ENCODE measurements around the gene TMEM125.

The TMEM125 gene

GRCh38 chr1:43296207-43296606, 26.4 kb downstream of the TMEM125 start:
- H3K4me3 ChIP-seq (ENCODE audit: low read depth, low read length), result no peak overlapping the region
- DNase-seq (ENCODE audit: low read depth, low spot score), result no peak
- no peak for TF ChIP-seq CTCF (IDR thresholded peaks at IDR 0.05; ENCODE audit: low read depth, low read length)
- in situ Hi-C loops (cut with HindIII; ENCODE audit: low sequenced_read_pairs), result no loop called here

GRCh38 chr1:43298055-43298454, 28.3 kb downstream of the TMEM125 start:
- H3K4me3 ChIP-seq (ENCODE audit: low read depth, low read length), result no peak overlapping the region
- in situ Hi-C loops (cut with HindIII; ENCODE audit: low sequenced_read_pairs), result no loop called here
- TF ChIP-seq CTCF (IDR thresholded peaks at IDR 0.05; ENCODE audit: low read depth, low read length), result no peak

GRCh38 chr1:43299101-43299500, 29.3 kb downstream of the TMEM125 start:
- no peak for TF ChIP-seq CTCF (IDR thresholded peaks at IDR 0.05; ENCODE audit: low read depth, low read length)
- H3K4me3 ChIP-seq (ENCODE audit: low read depth, low read length), result no peak overlapping the region
- in situ Hi-C loops (cut with HindIII; ENCODE audit: low sequenced_read_pairs), result no loop called here
- DNase-seq (ENCODE audit: low read depth, low spot score), result no peak

More at GRCh38 chr1:43298055-43298454, 28.3 kb downstream of the TMEM125 start:
- no peak for DNase-seq (ENCODE audit: low read depth, low spot score)

GRCh38 chr1:43300378-43301094, 30.8 kb downstream of the TMEM125 start, which contains the start of gene TIE1:
TSS of gene TIE1 (plus strand) at chr1:43300982. CDS start at chr1:43301072, 90 bp downstream.
- in situ Hi-C loops (cut with HindIII; ENCODE audit: low sequenced_read_pairs), result no loop called here
- no peak for TF ChIP-seq CTCF (IDR thresholded peaks at IDR 0.05; ENCODE audit: low read depth, low read length)
- no peak within 1 kb of the TSS for H3K4me3 ChIP-seq (ENCODE audit: low read depth, low read length)
- no peak for DNase-seq (ENCODE audit: low read depth, low spot score)

- H3K4me3 ChIP-seq (ENCODE audit: low read depth, low read length), result no peak overlapping the region
- no peak for TF ChIP-seq CTCF (IDR thresholded peaks at IDR 0.05; ENCODE audit: low read depth, low read length)
- no peak for DNase-seq (ENCODE audit: low read depth, low spot score)
- in situ Hi-C loops (cut with HindIII; ENCODE audit: low sequenced_read_pairs), result no loop called here
These were observed 32.4 kb downstream of the TMEM125 start for GRCh38 chr1:43302201-43302600.

- H3K4me3 ChIP-seq (ENCODE audit: low read depth, low read length), result no peak overlapping the region
- DNase-seq (ENCODE audit: low read depth, low spot score), result no peak
- in situ Hi-C loops (cut with HindIII; ENCODE audit: low sequenced_read_pairs), result no loop called here
- TF ChIP-seq CTCF (IDR thresholded peaks at IDR 0.05; ENCODE audit: low read depth, low read length), result no peak
These were observed 33.1 kb downstream of the TMEM125 start for GRCh38 chr1:43302721-43303470.
